HG03159 (cell line): ENCODE data around the gene FAM83C.

ENCODE experiments used
- ATAC-seq: cut with Tn5 transposase; IDR thresholded peaks from one replicate; pipeline ENCODE4 v1.9.1; 2021; ENCODE audit warnings: mild to moderate bottlenecking, moderate library complexity; ENCODE audit not compliant: unreplicated experiment

Gene FAM83C

GRCh38 chr20:35240811-35241293 is 51.4 kb downstream of the FAM83C start:
- ATAC-seq: no peak

DNA sequence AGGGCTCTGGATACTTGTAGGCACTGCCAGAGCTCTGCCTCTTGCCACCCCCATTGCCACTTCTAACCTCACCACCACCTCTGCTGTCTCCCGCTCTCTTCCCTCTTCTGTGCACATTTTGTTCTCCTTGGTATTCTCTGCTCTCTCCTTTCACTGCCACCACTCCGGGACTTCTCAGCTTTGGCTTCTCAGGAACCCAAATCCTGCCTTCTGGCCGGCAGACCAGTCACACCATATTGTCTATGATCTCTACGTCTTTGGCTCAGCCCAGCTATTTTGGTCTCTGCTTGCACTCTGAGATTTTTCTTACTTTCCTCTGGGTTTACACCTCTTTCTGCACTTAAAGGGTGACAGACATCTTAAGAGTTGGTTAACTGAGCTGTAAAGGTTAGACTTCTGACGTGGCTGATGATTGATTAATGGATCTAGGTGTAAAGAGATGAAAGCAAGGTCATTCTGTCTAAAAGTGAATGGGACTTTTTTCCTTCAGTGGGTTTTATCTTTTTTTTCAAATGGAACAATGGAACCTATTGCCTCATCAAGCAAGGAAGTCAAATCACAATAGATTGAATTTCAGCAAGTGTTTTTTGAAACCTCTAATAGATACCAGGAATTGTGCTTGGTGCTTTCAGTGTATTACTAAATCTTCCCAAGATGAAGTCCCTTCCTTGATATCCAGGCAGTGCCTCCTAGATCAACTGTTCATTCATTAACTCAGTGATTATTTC is 52.0 kb downstream of the FAM83C start:
- no peak for ATAC-seq

DNA sequence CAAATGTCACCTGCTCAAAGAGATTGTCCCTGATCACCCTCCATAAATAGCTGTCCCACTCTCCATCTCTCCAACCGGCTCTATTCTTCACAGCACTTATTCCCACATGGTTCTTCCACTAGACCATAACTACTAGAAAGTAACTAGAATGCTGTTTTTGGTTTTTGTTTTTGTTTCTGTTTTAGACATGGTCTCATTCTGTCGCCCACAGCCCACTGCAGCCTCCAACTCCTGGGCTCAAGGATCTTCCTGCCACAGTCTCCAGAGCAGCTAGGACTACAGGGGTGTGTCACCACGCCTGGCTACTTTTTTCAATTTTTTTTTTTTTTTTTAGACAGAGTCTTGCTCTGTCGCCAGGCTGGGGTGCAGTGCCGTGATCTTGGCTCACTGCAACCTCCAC is 53.5 kb downstream of the FAM83C start:
- ATAC-seq: no peak

DNA sequence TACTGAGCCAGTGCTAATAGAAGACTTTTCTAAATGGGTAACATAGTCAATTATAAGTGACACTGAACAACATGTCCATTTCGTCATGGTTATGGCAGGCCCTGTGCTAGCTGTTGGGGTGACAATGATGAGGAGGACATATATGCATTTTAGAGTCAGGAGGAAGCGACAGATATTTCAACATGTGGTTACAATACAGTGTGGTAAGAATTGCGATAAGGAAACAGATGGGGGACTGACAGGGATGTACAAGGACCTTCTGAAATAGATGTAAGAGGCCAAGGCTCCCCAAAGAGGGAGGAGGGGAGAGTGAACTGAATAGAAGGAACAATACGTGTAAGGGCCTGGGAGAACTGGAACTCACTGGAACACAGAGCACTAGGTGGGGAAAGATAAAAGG is 54.1 kb downstream of the FAM83C start:
- ATAC-seq: no peak

DNA sequence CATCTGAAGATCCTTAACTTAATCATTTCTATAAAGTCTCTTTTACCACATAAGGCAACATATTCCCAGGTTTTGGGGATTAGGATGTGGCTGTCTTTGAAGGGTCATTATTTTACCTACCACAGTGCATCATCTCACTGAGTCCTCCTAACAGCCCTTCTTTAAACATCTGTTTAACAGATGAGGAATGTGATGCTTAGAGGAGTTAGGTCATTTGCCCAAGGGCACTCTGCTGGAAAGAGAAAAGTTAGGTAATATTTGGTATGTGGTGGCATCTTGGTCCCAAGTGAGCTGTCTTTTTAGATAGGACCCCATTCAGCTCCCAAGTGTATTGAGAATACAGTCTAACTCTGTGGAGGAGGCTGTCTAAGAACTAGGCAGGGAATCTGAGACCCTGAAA is 54.7 kb downstream of the FAM83C start:
- no peak for ATAC-seq

GRCh38 chr20:35235881-35236280 is 56.3 kb downstream of the FAM83C start:
- no peak for ATAC-seq
